Posterior vena cava (tissue), 2 donors: ENCODE measurements around the gene SLC35D2. TPM values are rescaled to one million over a fixed set of nuclear protein-coding genes. Genes with fewer than 3 reads are reported as not detected.
"Not testable (repeated sequence)": the region's sequence is repeated elsewhere in the genome, so short reads cannot be mapped to it uniquely, and the experiment has no call there.

Experiments
- DNase-seq: peaks from one replicate; pipeline ENCODE4 v3.0.0-alpha.2; 2020; ENCODE audit warnings: low spot score
- intact Hi-C, 2 donors: fragments of 100-400 bp; cut with DNase I; formaldehyde crosslinking; loops; one replicate each; pipeline versions ENCODE4 v1.14.1 to v1.14.2; 2022 to 2023
- total RNA-seq, 2 donors: library from RNA; stranded (reverse); fragmentation: NEBNext Ultra II Directional; extraction: Animal tissue kit (Norgen Biotek cat#: 25700); gene quantifications; one replicate each; pipeline ENCODE4 v1.2.1, GENCODE V29; 2021
- donor health status: DM: yes; HTN: yes; CAD: no.
- donor health status: DM: yes; HTN: yes; CAD: no.

SLC35D2 gene
- total RNA-seq, 2 donors from 2014 or later: 13.2 to 15.7 TPM

DNA sequence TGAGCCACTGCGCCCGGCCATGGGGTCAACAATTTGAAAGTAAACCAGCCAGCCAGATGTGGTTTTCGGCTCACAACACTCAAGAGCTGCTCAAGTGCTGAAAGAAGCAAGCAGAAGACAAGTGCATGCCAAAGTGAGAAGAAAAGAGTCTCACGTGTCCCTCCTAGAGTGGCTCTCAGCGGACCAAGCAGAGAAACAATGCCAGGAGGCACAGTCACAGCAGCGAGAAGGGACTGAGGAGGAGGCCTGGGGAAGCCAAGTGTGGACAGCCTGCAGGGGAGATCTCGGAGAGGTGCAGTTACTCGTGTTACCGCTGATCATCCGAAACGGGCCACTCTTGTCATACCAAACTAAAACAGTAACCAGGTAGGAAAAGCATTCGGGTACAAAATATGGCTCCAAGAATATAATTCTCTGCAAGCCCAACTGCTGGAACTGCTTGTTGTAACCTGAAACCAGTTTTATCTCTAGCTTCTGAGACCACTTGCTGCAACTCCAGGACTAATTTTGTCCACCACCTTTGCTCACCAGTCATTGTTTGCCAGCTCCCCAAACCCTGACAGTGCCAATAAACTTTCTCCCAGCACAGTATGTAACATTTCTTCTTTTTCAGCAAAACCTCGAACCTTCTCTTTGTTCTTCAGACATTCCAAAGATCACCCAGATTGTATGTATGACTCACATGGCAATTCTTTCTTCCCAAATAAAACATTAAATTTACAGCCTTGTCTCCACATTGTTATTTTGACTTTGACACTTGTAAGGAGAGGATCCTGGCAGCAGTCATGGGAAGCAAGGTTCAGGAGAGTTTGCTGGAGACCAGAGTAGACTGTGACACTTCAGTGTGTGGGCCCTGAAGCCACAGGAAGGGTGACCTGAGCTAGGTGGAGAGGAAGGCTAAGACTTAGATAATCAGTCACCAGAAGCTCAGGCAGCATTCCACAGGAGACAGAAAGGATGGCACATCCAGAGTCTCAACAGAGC is 6.3 kb downstream of the SLC35D2 start:
- no peak for DNase-seq
- intact Hi-C loops: no loop called here

GRCh38 chr9:96375507-96375906 is 8.0 kb downstream of the SLC35D2 start:
- intact Hi-C loops, DNase-seq: not testable (repeated sequence)

GRCh38 chr9:96367943-96368342 is 15.6 kb downstream of the SLC35D2 start:
- intact Hi-C loops: no loop called here

DNA sequence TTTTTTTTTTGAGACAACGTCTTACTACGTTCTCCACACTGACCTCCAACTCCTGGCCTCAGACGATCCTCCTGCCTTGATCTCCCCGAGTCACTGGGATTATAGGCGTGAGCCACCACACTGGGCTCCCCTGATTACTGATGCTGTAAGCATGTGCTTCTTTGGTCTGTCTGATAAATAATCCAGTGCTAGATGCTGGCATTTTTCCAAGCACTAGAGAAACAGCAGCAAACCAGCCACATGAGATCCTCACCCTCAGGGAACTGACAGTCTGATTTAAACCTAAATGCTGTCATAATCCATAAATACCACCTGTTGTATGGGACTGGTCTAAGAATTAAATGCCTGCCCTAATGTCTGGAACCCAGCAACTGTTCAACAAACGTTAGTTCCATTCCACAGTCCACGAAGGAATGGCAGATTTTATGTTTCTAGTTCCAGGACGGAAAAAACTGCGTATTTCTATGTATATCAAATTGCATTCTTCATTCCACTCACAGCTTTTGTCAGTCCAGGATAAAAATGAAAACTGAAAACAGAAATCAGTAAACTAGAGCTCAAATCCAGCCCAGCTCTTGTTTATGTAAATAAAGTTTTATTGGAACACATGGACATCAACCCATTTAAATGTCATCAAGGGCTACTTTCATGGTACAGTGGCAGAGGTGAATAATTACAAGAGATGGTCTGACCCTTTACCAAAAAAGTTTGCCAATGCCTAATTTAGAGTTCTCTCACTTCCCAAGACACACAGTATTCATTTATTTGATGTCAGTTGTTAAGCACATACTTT is 20.1 kb downstream of the SLC35D2 start:
- intact Hi-C loops: no loop called here
- no peak for DNase-seq

More at GRCh38 chr9:96367943-96368342, 15.6 kb downstream of the SLC35D2 start:
- DNase-seq: no peak

DNA sequence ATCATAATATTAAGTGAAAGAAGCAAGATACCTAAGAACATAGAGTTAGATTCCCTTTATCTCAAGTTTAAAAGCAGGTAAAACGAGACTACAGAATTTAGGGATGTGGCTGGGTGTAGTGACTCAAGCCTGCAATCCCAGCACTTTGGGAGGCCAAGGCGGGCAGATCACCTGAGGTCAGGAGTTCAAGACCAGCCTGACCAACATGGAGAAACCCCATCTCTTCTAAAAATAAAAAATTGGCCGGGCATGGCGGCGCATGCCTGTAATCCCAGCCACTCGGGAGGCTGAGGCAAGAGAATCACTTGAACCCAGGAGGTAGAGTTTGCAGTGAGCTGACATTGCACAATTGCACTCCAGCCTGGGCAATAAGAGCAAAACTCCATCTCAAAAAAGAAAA is 21.4 kb downstream of the SLC35D2 start:
- intact Hi-C loops: not testable (repeated sequence)

GRCh38 chr9:96361668-96362067 is 21.8 kb downstream of the SLC35D2 start:
- no peak for DNase-seq
- intact Hi-C loops: no loop called here

More for the DNA sequence above, 21.4 kb downstream of the SLC35D2 start:
- not testable (repeated sequence) for DNase-seq

DNA sequence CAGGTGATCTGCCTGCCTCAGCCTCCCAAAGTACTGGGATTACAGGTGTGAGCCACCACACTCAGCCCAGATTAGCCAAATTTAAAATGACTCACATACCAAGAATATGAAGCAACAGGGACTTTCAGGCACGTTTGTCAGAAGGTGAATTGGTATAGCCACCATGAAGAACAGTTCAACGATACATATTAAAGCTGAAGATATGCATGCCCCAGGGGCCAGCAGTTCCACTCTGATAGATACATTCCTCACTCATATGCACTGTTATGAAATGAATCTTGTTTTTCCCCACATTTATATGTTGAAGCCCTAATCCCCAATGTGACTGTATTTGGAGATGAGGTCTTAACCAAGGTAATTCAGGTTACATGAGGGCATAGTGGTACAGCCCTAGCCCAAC is 22.5 kb downstream of the SLC35D2 start:
- intact Hi-C loops: no loop called here
- no peak for DNase-seq

- intact Hi-C loops, DNase-seq: not testable (repeated sequence)
Measured at GRCh38 chr9:96360523-96360922, 23.0 kb downstream of the SLC35D2 start.

DNA sequence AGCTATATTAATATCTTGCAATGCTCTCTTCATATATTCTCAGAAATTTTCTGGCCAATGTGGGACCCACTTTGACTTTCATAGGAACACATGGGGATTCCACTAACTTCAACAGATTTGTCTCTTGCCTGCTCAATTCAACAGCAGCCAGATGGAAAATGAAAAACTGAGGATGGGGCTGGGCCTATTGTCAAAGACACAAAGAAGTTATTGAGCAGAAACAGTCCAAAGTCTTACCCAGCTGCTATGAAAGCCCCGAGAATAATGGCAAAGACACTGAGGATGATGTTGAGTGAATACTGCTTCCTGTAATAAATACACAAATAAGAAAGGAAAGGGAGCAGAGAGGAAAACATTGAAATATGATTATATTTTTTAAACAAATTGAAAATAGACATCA is 32.6 kb downstream of the SLC35D2 start:
- DNase-seq: no peak
- intact Hi-C loops: no loop called here

DNA sequence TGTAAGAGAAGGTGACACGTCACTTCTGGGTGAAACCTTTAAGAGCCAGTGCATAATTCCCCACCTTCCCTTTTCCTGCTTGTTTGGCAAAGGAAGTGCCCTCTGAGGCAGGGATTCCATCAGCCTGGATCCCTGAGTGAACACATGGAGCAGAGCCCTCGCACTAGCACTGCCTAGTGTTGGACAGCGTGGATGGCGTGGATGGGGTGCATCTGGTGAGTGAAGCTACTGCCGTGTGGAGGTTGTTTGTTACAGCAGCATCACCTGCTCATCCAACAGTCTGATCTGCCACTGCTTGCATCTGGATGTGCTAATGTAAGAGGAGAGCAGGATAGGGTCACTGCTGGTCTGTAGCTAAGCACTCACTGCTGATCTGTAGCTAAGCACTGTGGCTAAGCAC is 35.2 kb downstream of the SLC35D2 start:
- intact Hi-C loops: loop anchor here in 1 of 2 donors (10.0 kb wide), 1 partner anchor 77 kb away; no protein-coding TSS in a partner anchor

GRCh38 chr9:96345551-96345950 is 38.0 kb downstream of the SLC35D2 start:
- intact Hi-C loops: loop anchor here in 1 of 2 donors (10.0 kb wide), 1 partner anchor 79 kb away; no protein-coding TSS in a partner anchor
- no peak for DNase-seq

More for the DNA sequence above, 35.2 kb downstream of the SLC35D2 start:
- DNase-seq: no peak

DNA sequence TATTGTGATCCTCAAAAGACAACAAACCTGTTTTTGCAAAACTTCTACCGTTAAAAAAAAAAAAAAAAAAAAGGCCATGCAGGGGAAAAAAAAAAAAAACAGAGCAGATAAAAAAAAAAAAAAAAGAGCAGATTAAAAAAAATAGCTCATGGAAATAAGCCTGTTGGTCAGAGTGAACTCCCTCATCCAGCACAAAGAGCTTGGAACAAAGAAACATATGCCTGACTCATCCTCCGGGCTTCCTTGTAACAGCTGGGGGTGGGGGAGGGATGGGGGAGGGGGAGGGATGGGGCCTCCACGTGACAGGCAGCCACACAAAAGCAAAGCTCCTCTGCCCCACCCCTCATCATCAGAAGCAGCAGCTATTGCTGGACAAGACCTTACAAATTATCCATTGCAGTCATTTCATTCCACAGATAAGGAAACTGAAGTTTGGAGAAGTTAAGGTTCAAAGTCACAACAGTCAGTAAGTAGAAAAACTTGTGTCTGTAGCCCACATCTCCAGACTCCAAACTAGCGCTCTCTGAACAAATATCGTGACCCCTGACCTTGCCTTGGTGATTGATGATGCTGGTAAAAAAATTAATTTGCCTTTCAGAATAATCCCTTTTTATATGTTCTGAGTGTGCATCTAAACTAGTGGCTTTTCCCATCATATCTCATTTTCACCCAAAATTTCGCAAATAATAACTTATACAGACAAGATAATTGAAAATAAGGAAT is 38.9 kb downstream of the SLC35D2 start:
- intact Hi-C loops: loop anchor here in 1 of 2 donors (5.0 to 10.0 kb wide), 2 partner anchors 80 to 308 kb away; no protein-coding TSS in a partner anchor
- DNase-seq: no peak

DNA sequence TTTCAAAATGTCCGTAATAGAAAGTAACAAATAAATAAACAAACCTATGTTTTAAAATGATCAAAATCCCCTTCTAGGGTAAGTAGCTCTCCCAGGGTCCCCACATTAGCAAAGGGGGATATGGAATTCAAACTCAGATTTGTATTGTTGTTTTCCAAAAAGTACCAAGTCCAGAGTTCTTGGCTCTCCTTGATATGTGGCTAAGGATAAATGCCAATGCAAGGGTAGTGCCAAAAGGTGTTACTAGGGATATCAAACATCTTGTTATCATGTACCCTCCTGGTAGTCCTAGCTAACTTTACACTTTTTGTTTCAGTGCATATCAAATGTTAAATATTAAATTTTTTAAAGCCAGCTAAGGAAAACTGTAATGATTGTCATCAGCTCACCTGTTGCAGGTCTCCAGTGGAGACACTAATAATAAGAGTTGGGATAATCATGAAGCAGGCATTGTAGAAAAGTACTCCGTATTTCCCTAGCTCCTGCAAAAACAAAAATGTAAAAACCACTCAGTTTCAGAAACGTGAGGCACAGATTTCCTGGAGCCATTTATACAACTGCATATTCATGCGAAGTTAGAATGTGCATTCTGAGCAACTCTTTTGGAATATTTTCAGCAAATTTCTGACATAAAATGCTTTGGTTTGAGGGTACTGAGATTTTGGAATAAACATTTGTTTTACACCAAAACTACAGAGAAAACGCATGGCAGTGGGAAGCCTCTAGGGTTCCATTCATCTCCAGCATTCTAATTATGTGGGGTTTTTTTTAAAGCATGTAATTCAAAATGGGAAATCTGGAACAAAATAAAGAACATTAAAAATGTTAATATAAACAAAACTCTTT is 39.8 kb downstream of the SLC35D2 start:
- intact Hi-C loops: loop anchor here in 1 of 2 donors (5.0 to 10.0 kb wide), 2 partner anchors 81 to 309 kb away; no protein-coding TSS in a partner anchor

GRCh38 chr9:96342571-96343245 is 40.8 kb downstream of the SLC35D2 start:
- no peak for DNase-seq
- intact Hi-C loops: loop anchor here in 1 of 2 donors (5.0 to 10.0 kb wide), 2 partner anchors 82 to 310 kb away; no protein-coding TSS in a partner anchor

More for the DNA sequence above, 39.8 kb downstream of the SLC35D2 start:
- no peak for DNase-seq

GRCh38 chr9:96340707-96341106 is 42.8 kb downstream of the SLC35D2 start:
- DNase-seq: no peak
- intact Hi-C loops: loop anchor here in 1 of 2 donors (5.0 to 10.0 kb wide), 2 partner anchors 84 to 312 kb away; no protein-coding TSS in a partner anchor

GRCh38 chr9:96338299-96338698 is 45.2 kb downstream of the SLC35D2 start:
- intact Hi-C loops: no loop called here
- DNase-seq: no peak

DNA sequence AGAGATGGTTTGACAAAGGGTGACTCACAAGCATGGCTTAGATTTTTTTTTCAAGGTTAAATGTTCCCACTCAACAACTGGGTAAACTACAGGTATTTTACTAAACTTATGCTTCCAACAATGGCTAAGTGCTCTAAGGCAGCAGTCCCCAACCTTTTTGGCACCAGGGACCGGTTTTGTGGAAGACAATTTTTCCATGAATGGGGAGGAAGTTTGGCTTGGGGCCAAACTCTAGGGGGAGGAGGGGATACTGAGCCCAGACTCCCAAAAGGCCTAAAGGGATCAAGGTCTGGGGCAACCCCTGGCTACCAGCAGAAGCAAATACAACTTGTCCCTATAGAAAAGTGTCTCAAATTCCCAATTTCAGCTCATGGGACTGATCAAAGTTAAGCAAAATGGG is 49.6 kb downstream of the SLC35D2 start:
- intact Hi-C loops: no loop called here
- DNase-seq: no peak
